ENCODE data around the gene RBM10. TPM values are rescaled to one million over a fixed set of nuclear protein-coding genes. Genes with fewer than 3 reads are reported as not detected.

Gene RBM10
- total RNA-seq, 4 donors from 2014 or later = 26.5 to 43.0 (median 35.2) TPM

- 94 to 98% methylated on average over 6 to 7 of the region's 9 CpGs for WGBS, 2 donors
- intact Hi-C loops (cut with DNase I) = no loop called here
- Histone ChIP-seq H3K27me3 (no peaks in the 10 kb centered on the region), H3K27ac (no peak overlapping the region), H3K9me3 (no peaks in the 10 kb centered on the region), H3K4me1 (peaks cover 0 to 15% of the 10 kb centered on the region in 2 donors), H3K36me3 (peaks cover 12 to 15% of the 10 kb centered on the region in 2 donors), H3K4me3 (replicated peaks in 1 of 3) (no peak overlapping the region)
- DNase-seq = no peak
- TF ChIP-seq, protein P1, sequence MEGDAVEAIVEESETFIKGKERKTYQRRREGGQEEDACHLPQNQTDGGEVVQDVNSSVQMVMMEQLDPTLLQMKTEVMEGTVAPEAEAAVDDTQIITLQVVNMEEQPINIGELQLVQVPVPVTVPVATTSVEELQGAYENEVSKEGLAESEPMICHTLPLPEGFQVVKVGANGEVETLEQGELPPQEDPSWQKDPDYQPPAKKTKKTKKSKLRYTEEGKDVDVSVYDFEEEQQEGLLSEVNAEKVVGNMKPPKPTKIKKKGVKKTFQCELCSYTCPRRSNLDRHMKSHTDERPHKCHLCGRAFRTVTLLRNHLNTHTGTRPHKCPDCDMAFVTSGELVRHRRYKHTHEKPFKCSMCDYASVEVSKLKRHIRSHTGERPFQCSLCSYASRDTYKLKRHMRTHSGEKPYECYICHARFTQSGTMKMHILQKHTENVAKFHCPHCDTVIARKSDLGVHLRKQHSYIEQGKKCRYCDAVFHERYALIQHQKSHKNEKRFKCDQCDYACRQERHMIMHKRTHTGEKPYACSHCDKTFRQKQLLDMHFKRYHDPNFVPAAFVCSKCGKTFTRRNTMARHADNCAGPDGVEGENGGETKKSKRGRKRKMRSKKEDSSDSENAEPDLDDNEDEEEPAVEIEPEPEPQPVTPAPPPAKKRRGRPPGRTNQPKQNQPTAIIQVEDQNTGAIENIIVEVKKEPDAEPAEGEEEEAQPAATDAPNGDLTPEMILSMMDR (IDR thresholded peaks at IDR 0.05) = no peak
- no peak for TF ChIP-seq POLR2A (IDR thresholded peaks at IDR 0.05)
Observed at GRCh38 chrX:47182106-47182700, 37.2 kb downstream of the RBM10 start.

GRCh38 chrX:47184486-47184885, 39.5 kb downstream of the RBM10 start:
- peaks cover 12 to 15% of the 10 kb centered on the region in 2 donors for H3K36me3 ChIP-seq
- no peak for DNase-seq
- TF ChIP-seq, protein P1 (IDR thresholded peaks at IDR 0.05) = no peak
- no peak for TF ChIP-seq POLR2A (IDR thresholded peaks at IDR 0.05)
- intact Hi-C loops (cut with DNase I) = no loop called here
- 96 to 98% methylated on average over 3 to 4 of the region's 4 CpGs for WGBS, 2 donors
- no peaks in the 10 kb centered on the region for H3K27me3 ChIP-seq
- H3K4me1 ChIP-seq = peaks cover 0 to 9% of the 10 kb centered on the region in 2 donors
- no peak overlapping the region for H3K4me3 ChIP-seq (replicated peaks in 1 of 3)
- H3K9me3 ChIP-seq = no peaks in the 10 kb centered on the region
- peak overlapping the region in 1 of 3 donors; percentile 44 for H3K27ac ChIP-seq

DNA sequence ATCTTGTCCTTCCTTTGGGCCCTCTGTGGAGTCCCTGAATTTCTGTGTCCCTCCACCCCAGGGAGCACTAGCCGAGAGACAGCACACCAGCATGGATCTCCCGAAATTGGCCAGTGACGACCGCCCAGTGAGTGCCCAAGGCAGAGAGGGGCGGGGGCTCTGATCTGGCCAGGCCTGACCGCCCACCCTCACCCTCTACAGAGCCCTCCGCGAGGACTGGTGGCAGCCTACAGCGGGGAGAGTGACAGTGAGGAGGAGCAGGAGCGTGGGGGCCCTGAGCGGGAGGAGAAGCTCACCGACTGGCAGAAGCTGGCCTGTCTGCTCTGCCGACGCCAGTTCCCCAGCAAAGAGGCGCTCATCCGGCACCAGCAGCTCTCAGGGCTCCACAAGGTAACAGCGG, 40.2 kb downstream of the RBM10 start:
- H3K27me3 ChIP-seq = no peaks in the 10 kb centered on the region
- H3K4me1 ChIP-seq = peaks cover 0 to 10% of the 10 kb centered on the region in 2 donors
- TF ChIP-seq, protein P1 (IDR thresholded peaks at IDR 0.05) = no peak
- peak; percentile 24 to 33 for DNase-seq
- peak overlapping the region; percentile 41 to 44 (median 43) for H3K27ac ChIP-seq
- H3K4me3 ChIP-seq (replicated peaks in 1 of 3) = no peak overlapping the region
- intact Hi-C loops (cut with DNase I) = no loop called here
- H3K36me3 ChIP-seq = peaks cover 7 to 15% of the 10 kb centered on the region in 2 donors
- no peaks in the 10 kb centered on the region for H3K9me3 ChIP-seq
- WGBS, 2 donors = 68 to 87% methylated on average over 9 to 12 of the region's 17 CpGs

DNA sequence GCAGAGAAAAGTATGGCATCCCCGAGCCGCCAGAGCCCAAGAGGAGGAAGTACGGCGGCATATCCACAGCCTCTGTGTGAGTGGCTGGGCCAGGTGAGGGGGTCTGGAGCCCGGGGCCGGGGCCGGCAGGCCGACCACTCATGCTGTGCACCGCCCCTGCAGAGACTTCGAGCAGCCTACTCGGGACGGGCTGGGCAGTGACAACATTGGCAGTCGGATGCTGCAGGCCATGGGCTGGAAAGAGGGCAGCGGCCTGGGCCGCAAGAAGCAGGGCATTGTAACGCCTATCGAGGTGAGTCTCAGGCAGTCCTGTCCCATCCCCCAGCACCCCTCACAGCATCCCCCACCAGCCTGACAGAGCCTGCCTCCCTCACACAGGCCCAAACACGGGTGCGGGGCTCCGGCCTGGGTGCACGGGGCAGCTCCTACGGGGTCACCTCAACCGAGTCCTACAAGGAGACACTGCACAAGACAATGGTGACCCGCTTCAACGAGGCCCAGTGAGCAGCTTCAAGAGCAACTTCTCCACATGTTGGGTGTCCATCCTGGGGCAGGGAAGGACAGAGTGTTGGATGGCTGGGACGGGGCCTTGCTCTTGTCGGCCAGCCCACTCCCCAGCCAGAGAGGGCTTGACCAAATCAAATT, 41.2 kb downstream of the RBM10 start:
- H3K27ac ChIP-seq = peak overlapping the region; percentile 43 to 44 (median 44)
- H3K9me3 ChIP-seq = no peaks in the 10 kb centered on the region
- no peak for DNase-seq
- peaks cover 7 to 15% of the 10 kb centered on the region in 2 donors for H3K36me3 ChIP-seq
- H3K4me3 ChIP-seq (replicated peaks in 1 of 3) = no peak overlapping the region
- H3K4me1 ChIP-seq = peaks cover 2 to 12% of the 10 kb centered on the region in 2 donors
- 87 to 93% methylated on average over 9 to 10 of the region's 27 CpGs for WGBS, 2 donors
- TF ChIP-seq, protein P1 (IDR thresholded peaks at IDR 0.05) = no peak
- no peak for TF ChIP-seq POLR2A (IDR thresholded peaks at IDR 0.05)
- intact Hi-C loops (cut with DNase I) = no loop called here
- H3K27me3 ChIP-seq = no peaks in the 10 kb centered on the region

GRCh38 chrX:47187106-47187677, 42.2 kb downstream of the RBM10 start:
- intact Hi-C loops (cut with DNase I) = no loop called here
- no peaks in the 10 kb centered on the region for H3K9me3 ChIP-seq

More at GRCh38 chrX:47187106-47187677, 42.2 kb downstream of the RBM10 start:
- WGBS, 2 donors = 0 to 20% methylated on average over 1 to 4 of the region's 4 CpGs
- peaks cover 3 to 12% of the 10 kb centered on the region in 2 donors for H3K4me1 ChIP-seq
- H3K36me3 ChIP-seq = peaks cover 5 to 12% of the 10 kb centered on the region in 2 donors
- peak; percentile 91 to 92 for DNase-seq
- H3K27me3 ChIP-seq = no peaks in the 10 kb centered on the region
- H3K27ac ChIP-seq = peak overlapping the region; percentile 9 to 77 (median 69)
- no peak overlapping the region for H3K4me3 ChIP-seq (replicated peaks in 1 of 3)
- no peak for TF ChIP-seq POLR2A (IDR thresholded peaks at IDR 0.05)
- TF ChIP-seq, protein P1 (IDR thresholded peaks at IDR 0.05) = no peak
